GM12874 (cell line): ENCODE measurements around the gene AFF1.

Experiments
- CTCF ChIP-seq: IDR thresholded peaks from 2 replicates; pipeline ENCODE4 v1.5.1; 2011; ENCODE audit warnings: low read depth, mild to moderate bottlenecking, control low read depth, low read length, moderate library complexity; ENCODE audit not compliant: insufficient read depth

Gene AFF1

DNA sequence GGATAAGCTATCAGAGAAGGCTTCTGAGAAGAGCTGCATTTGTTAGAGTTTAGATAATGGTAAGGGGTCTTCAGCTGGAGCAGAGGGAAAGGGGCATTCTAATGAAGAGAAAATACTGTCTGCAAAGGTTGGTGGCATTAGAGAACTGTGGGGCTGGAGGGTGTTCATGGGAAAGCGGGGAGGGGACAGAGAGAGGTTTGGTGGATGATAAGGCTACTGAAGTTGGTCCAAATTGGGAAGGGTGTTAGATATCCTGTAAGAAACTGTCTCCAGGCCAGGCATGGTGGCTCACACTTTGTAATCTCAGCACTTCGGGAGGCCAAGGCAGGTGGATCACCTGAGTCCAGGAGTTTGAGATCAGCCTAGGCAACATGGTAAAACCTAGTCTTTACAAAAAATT lies 59.9 kb downstream of the AFF1 start:
- no peak for TF ChIP-seq CTCF

- no peak for TF ChIP-seq CTCF
Observed at GRCh38 chr4:86999136-86999643, 64.4 kb downstream of the AFF1 start.

DNA sequence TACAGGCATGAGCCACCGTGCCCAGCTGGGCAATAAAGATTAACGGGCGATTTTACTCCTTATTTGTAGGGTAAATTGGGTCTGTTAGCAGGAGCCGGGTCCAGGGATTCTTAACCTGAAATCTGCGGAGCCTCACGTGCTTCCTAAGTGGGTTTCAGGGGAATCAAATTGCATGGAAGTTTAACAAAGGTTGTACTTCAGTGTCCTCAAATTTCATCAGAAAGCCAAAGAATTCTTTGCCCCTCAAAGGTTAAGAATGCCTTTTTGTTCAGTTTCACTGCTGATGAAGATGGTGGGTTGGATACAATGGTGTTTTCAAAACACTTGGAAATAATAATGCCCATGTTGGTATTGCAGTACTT lies 67.9 kb downstream of the AFF1 start:
- TF ChIP-seq CTCF, result no peak

- no peak for TF ChIP-seq CTCF
Observed at GRCh38 chr4:87003266-87003665, 68.5 kb downstream of the AFF1 start.

GRCh38 chr4:87005369-87005689 lies 70.5 kb downstream of the AFF1 start:
- no peak for TF ChIP-seq CTCF

GRCh38 chr4:87005690-87006425 lies 71.0 kb downstream of the AFF1 start:
- no peak for TF ChIP-seq CTCF

DNA sequence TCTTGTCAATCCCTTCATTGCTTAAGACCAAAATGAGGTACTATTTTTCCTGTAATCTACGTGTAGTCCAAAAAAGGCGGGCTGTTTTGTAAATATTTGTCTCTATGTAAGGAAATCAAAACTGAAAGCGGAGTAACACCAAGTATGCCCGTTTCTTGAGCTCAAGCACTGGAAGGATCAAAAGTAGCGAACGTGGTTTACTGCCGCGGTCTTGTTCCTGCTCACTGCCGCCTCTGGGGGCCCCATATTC lies 71.5 kb downstream of the AFF1 start:
- TF ChIP-seq CTCF, result no peak
